HG02852 (cell line): ENCODE results near the gene SCIMP.
"Not testable (repeated sequence)": the region's sequence is repeated elsewhere in the genome, so short reads cannot be mapped to it uniquely, and the experiment has no call there.

Source experiments
- ATAC-seq: cut with Tn5 transposase; IDR thresholded peaks from one replicate; pipeline ENCODE4 v1.9.1; 2021; ENCODE audit warnings: mild to moderate bottlenecking, moderate library complexity; ENCODE audit not compliant: unreplicated experiment

The SCIMP gene

GRCh38 chr17:5234645-5235576, at the start of gene SCIMP:
Gene SCIMP (minus strand): TSS chr17:5234860. CDS start chr17:5234755, 105 bp downstream.
- ATAC-seq = no peak

- ATAC-seq = no peak
Observed at GRCh38 chr17:5283571-5284315, 49.1 kb upstream of the SCIMP start.

- ATAC-seq = no peak
Observed at GRCh38 chr17:5282642-5283217, 48.1 kb upstream of the SCIMP start.

GRCh38 chr17:5281814-5282641, 47.4 kb upstream of the SCIMP start, which contains the start of gene RABEP1:
Gene RABEP1 (plus strand): TSS chr17:5282284. CDS start chr17:5282487, 203 bp downstream.
- ATAC-seq = peak; percentile 76

- no peak for ATAC-seq
Observed at GRCh38 chr17:5272322-5272721, 37.7 kb upstream of the SCIMP start.

- no peak for ATAC-seq
Observed at GRCh38 chr17:5269241-5269960, 34.7 kb upstream of the SCIMP start.

GRCh38 chr17:5264893-5265292, 30.2 kb upstream of the SCIMP start:
- ATAC-seq = no peak

GRCh38 chr17:5263441-5263840, 28.8 kb upstream of the SCIMP start:
- no peak for ATAC-seq

- ATAC-seq = no peak
Observed at GRCh38 chr17:5262416-5262991, 27.8 kb upstream of the SCIMP start.

GRCh38 chr17:5260542-5260941, 25.9 kb upstream of the SCIMP start:
- ATAC-seq = no peak

- no peak for ATAC-seq
Observed at GRCh38 chr17:5257124-5257523, 22.5 kb upstream of the SCIMP start.

GRCh38 chr17:5254903-5255521, 20.4 kb upstream of the SCIMP start:
- ATAC-seq = no peak

- no peak for ATAC-seq
Observed at GRCh38 chr17:5254414-5254813, 19.8 kb upstream of the SCIMP start.

GRCh38 chr17:5249615-5250014, 15.0 kb upstream of the SCIMP start:
- ATAC-seq = no peak

GRCh38 chr17:5248821-5249479, 14.3 kb upstream of the SCIMP start:
- ATAC-seq = no peak

GRCh38 chr17:5247621-5248020, 13.0 kb upstream of the SCIMP start:
- ATAC-seq = no peak

- ATAC-seq = no peak
Observed at GRCh38 chr17:5241861-5242671, 7.4 kb upstream of the SCIMP start.

- ATAC-seq = not testable (repeated sequence)
Observed at GRCh38 chr17:5239769-5240168, 5.1 kb upstream of the SCIMP start.
